SH-SY5Y (cell line): ENCODE data around the gene FRK.

Experiments
- GATA2 ChIP-seq: IDR thresholded peaks from 2 replicates; pipeline ENCODE4 v1.6.1; 2011; ENCODE audit warnings: mild to moderate bottlenecking, low read depth, low read length
- GATA3 ChIP-seq: IDR thresholded peaks from 2 replicates; pipeline ENCODE4 v1.6.1; 2011; ENCODE audit warnings: low read depth, mild to moderate bottlenecking, low read length, moderate library complexity

DNA sequence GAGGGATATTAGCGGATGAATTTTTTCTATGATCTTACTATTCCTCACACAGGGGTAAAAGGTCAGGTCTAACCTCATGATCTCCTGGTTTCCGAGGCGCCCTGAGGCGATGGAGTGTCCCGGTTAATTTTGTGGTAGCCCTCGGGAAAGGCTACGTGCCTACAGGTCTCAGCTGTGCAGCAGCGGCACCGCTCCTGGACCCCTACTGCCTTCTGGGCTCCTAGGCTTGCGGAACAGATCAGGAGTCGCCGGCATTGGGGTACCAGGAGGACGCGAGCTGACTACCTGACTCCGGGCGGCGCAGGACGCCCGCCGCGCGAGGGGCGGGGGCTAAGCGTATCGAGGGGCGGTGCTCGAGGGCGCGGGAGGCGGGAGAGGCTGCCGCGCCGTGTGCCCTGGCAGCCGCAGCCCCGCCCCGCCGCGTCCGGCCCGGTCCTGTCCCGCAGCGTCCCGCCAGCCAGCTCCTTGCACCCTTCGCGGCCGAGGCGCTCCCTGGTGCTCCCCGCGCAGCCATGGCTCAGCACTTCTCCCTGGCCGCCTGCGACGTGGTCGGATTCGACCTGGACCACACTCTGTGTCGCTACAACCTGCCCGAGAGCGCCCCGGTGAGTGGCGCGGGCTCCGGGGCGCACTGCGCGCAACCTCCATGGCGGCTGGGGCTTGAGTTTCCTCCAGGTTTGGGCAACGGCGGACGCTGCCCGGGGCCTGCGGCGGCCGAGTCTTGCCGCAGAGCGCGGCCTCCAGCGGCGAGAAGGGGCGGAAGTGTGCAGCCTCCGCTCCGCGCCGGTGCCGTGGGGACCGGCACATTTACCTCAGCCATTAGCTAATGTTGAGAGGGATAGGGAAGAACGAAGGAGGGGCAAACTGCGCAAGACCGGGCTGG, 40.0 kb upstream of the FRK start, which contains the start of gene NT5DC1:
- TF ChIP-seq GATA2 (peak; percentile 3; the same call in 1 of the 2 replicates), GATA3 (no peak)
